ENCODE results near the gene ATAD3C.
"Not testable (repeated sequence)": the region's sequence is repeated elsewhere in the genome, so short reads cannot be mapped to it uniquely, and the experiment has no call there.

ATAD3C gene

GRCh38 chr1:1494311-1494710, 44.8 kb downstream of the ATAD3C start:
- H2BK15ac ChIP-seq (ENCODE audit: low read depth, poor library complexity, severe bottlenecking); H2BK120ac ChIP-seq (ENCODE audit: low read depth, low read length); H3K27ac ChIP-seq (ENCODE audit: low read length, poor library complexity, severe bottlenecking); H3K9ac ChIP-seq (ENCODE audit: low read length); H3K4ac ChIP-seq (ENCODE audit: low read depth in 1 of 2, low read length in 2 of 2); H3K4me3 ChIP-seq (ENCODE audit: insufficient read depth in 1 of 2, low read depth in 1 of 2, low read length in 2 of 2); H3K27me3 ChIP-seq (ENCODE audit: control insufficient read depth in 1 of 2, insufficient read depth in 1 of 2, low read length in 2 of 2); H2BK5ac ChIP-seq (ENCODE audit: low read depth, low read length, poor library complexity, severe bottlenecking); H3K23ac ChIP-seq (ENCODE audit: low read length in 2 of 2); H3K4me2 ChIP-seq (ENCODE audit: low read length, poor library complexity, severe bottlenecking); H4K8ac ChIP-seq (ENCODE audit: low read length); H3K14ac ChIP-seq (ENCODE audit: low read length in 2 of 2); H3K18ac ChIP-seq (ENCODE audit: low read depth in 1 of 2, low read length in 2 of 2); DNase-seq; H4K91ac ChIP-seq (ENCODE audit: low read length); H3K4me1 ChIP-seq (ENCODE audit: control insufficient read depth, insufficient read depth, low read depth, low read length); H2AK5ac ChIP-seq (ENCODE audit: low read length, severe bottlenecking); H2AFZ ChIP-seq (ENCODE audit: low read depth, low read length); H2BK12ac ChIP-seq (ENCODE audit: low read length in 2 of 2): not testable (repeated sequence)
- Histone ChIP-seq H3K36me3 (ENCODE audit: control insufficient read depth in 1 of 2, insufficient read depth in 2 of 2, low read depth in 1 of 2, low read length in 2 of 2) (peaks cover 46 to 68% of the 10 kb centered on the region in 2 experiments), H3K9me3 (ENCODE audit: control insufficient read depth, low read length) (peaks cover 17% of the 10 kb centered on the region), H3K79me1 (replicated peaks; ENCODE audit: low read length, poor library complexity, severe bottlenecking) (peaks cover 20% of the 10 kb centered on the region)
- WGBS, result 96% methylated on average over 20 of the region's 22 CpGs

GRCh38 chr1:1495461-1495975, 46.0 kb downstream of the ATAD3C start:
- H4K91ac ChIP-seq (ENCODE audit: low read length); H3K14ac ChIP-seq (ENCODE audit: low read length in 2 of 2); H3K9ac ChIP-seq (ENCODE audit: low read length); H3K4me3 ChIP-seq (ENCODE audit: insufficient read depth in 1 of 2, low read depth in 1 of 2, low read length in 2 of 2); H3K23ac ChIP-seq (ENCODE audit: low read length in 2 of 2); H3K27me3 ChIP-seq (ENCODE audit: control insufficient read depth in 1 of 2, insufficient read depth in 1 of 2, low read length in 2 of 2); H3K18ac ChIP-seq (ENCODE audit: low read depth in 1 of 2, low read length in 2 of 2); H3K4me2 ChIP-seq (ENCODE audit: low read length, poor library complexity, severe bottlenecking); H2BK5ac ChIP-seq (ENCODE audit: low read depth, low read length, poor library complexity, severe bottlenecking); H3K4me1 ChIP-seq (ENCODE audit: control insufficient read depth, insufficient read depth, low read depth, low read length); H2BK15ac ChIP-seq (ENCODE audit: low read depth, poor library complexity, severe bottlenecking); H2AK5ac ChIP-seq (ENCODE audit: low read length, severe bottlenecking); H2AFZ ChIP-seq (ENCODE audit: low read depth, low read length); H2BK12ac ChIP-seq (ENCODE audit: low read length in 2 of 2); H4K8ac ChIP-seq (ENCODE audit: low read length); H3K4ac ChIP-seq (ENCODE audit: low read depth in 1 of 2, low read length in 2 of 2); H3K27ac ChIP-seq (ENCODE audit: low read length, poor library complexity, severe bottlenecking); DNase-seq; H2BK120ac ChIP-seq (ENCODE audit: low read depth, low read length): not testable (repeated sequence)
- Histone ChIP-seq H3K9me3 (ENCODE audit: control insufficient read depth, low read length) (peaks cover 17% of the 10 kb centered on the region), H3K79me1 (replicated peaks; ENCODE audit: low read length, poor library complexity, severe bottlenecking) (peaks cover 18% of the 10 kb centered on the region), H3K36me3 (ENCODE audit: control insufficient read depth in 1 of 2, insufficient read depth in 2 of 2, low read depth in 1 of 2, low read length in 2 of 2) (peaks cover 38 to 56% of the 10 kb centered on the region in 2 experiments)
- 98% methylated on average over 16 of the region's 18 CpGs for WGBS

GRCh38 chr1:1504777-1505365, 55.4 kb downstream of the ATAD3C start:
- H4K8ac ChIP-seq (ENCODE audit: low read length), result peak overlapping the region; percentile 85
- DNase-seq, result peak; percentile 53

DNA sequence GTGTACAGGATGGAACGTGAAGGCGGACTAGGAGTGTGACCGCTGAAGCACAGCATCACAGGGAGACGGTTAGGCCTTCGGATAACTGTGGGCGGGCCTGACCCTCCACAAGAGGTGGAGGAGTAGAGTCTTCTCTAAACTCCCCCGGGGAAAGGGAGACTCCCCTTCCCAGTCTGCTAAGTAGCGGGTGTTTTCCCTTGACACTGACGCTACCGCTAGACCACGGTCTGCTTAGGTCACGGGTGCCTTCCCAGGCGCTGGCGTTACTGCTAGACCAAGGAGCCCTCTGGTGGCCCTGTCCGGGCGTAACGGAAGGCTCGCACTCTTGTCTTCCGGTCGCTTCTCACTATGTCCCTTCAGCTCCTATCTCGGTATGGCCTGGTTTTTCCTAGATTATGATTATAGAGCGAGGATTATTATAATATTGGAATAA, 55.9 kb downstream of the ATAD3C start:
- H3K27me3 ChIP-seq (ENCODE audit: control insufficient read depth in 1 of 2, insufficient read depth in 1 of 2, low read length in 2 of 2); H3K18ac ChIP-seq (ENCODE audit: low read depth in 1 of 2, low read length in 2 of 2); H3K36me3 ChIP-seq (ENCODE audit: control insufficient read depth in 1 of 2, insufficient read depth in 2 of 2, low read depth in 1 of 2, low read length in 2 of 2); H3K14ac ChIP-seq (ENCODE audit: low read length in 2 of 2); H3K4ac ChIP-seq (ENCODE audit: low read depth in 1 of 2, low read length in 2 of 2); H2BK5ac ChIP-seq (ENCODE audit: low read depth, low read length, poor library complexity, severe bottlenecking); H3K4me2 ChIP-seq (ENCODE audit: low read length, poor library complexity, severe bottlenecking); H4K8ac ChIP-seq (ENCODE audit: low read length); H3K9me3 ChIP-seq (ENCODE audit: control insufficient read depth, low read length); H3K4me3 ChIP-seq (ENCODE audit: insufficient read depth in 1 of 2, low read depth in 1 of 2, low read length in 2 of 2); H3K79me1 ChIP-seq (replicated peaks; ENCODE audit: low read length, poor library complexity, severe bottlenecking); H2BK120ac ChIP-seq (ENCODE audit: low read depth, low read length); H3K23ac ChIP-seq (ENCODE audit: low read length in 2 of 2); H2AK5ac ChIP-seq (ENCODE audit: low read length, severe bottlenecking); H3K4me1 ChIP-seq (ENCODE audit: control insufficient read depth, insufficient read depth, low read depth, low read length); H2AFZ ChIP-seq (ENCODE audit: low read depth, low read length); H4K91ac ChIP-seq (ENCODE audit: low read length); H2BK15ac ChIP-seq (ENCODE audit: low read depth, poor library complexity, severe bottlenecking); H2BK12ac ChIP-seq (ENCODE audit: low read length in 2 of 2); H3K27ac ChIP-seq (ENCODE audit: low read length, poor library complexity, severe bottlenecking): not testable (repeated sequence)
- peak; percentile 26 for DNase-seq
- WGBS, result 100% methylated on average over 2 of the region's 22 CpGs
- H3K9ac ChIP-seq (ENCODE audit: low read length), result peak overlapping the region; percentile 69

More at GRCh38 chr1:1504777-1505365, 55.4 kb downstream of the ATAD3C start:
- not testable (repeated sequence) for H3K27me3 ChIP-seq (ENCODE audit: control insufficient read depth in 1 of 2, insufficient read depth in 1 of 2, low read length in 2 of 2); H3K9me3 ChIP-seq (ENCODE audit: control insufficient read depth, low read length); H2AFZ ChIP-seq (ENCODE audit: low read depth, low read length); H3K4me2 ChIP-seq (ENCODE audit: low read length, poor library complexity, severe bottlenecking); H2AK5ac ChIP-seq (ENCODE audit: low read length, severe bottlenecking); H3K18ac ChIP-seq (ENCODE audit: low read depth in 1 of 2, low read length in 2 of 2); H3K27ac ChIP-seq (ENCODE audit: low read length, poor library complexity, severe bottlenecking); H3K4me3 ChIP-seq (ENCODE audit: insufficient read depth in 1 of 2, low read depth in 1 of 2, low read length in 2 of 2); H3K79me1 ChIP-seq (replicated peaks; ENCODE audit: low read length, poor library complexity, severe bottlenecking); H3K4ac ChIP-seq (ENCODE audit: low read depth in 1 of 2, low read length in 2 of 2); H2BK12ac ChIP-seq (ENCODE audit: low read length in 2 of 2); H3K23ac ChIP-seq (ENCODE audit: low read length in 2 of 2); H3K4me1 ChIP-seq (ENCODE audit: control insufficient read depth, insufficient read depth, low read depth, low read length); H3K36me3 ChIP-seq (ENCODE audit: control insufficient read depth in 1 of 2, insufficient read depth in 2 of 2, low read depth in 1 of 2, low read length in 2 of 2); H2BK15ac ChIP-seq (ENCODE audit: low read depth, poor library complexity, severe bottlenecking); H2BK120ac ChIP-seq (ENCODE audit: low read depth, low read length); H2BK5ac ChIP-seq (ENCODE audit: low read depth, low read length, poor library complexity, severe bottlenecking); H3K14ac ChIP-seq (ENCODE audit: low read length in 2 of 2)
- Histone ChIP-seq H4K91ac (ENCODE audit: low read length) (peak overlapping the region; percentile 6), H3K9ac (ENCODE audit: low read length) (peak overlapping the region; percentile 69)
- 81% methylated on average over 12 of the region's 16 CpGs for WGBS

All from mesenchymal stem cell (in vitro differentiated cells and primary cell).